Measurements from ENCODE around the gene CLDN34. TPM values are rescaled to one million over a fixed set of nuclear protein-coding genes. Genes with fewer than 3 reads are reported as not detected.
A peak's percentile ranks its signal among the peaks of the same experiment; 100 is the strongest.

Gene CLDN34
- total and polyA plus RNA-seq, 8 donors: 0.18 to 0.73 TPM; not detected in 6

GRCh38 chrX:9980401-9980800 lies 13.2 kb downstream of the CLDN34 start:
- Histone ChIP-seq H3K27me3 (no peaks in the 10 kb centered on the region), H3K4me1 (no peaks in the 10 kb centered on the region), H3K27ac (peak overlapping the region in 1 of 5 donors; percentile 72), H3K9me3 (peaks cover 0 to 5% (median 0%) of the 10 kb centered on the region in 4 donors), H3K36me3 (no peaks in the 10 kb centered on the region), H3K4me3 (no peak overlapping the region)
- WGBS, 5 donors: 79 to 83% (median 80%) methylated on average over 7 of the region's 7 CpGs
- TF ChIP-seq POLR2A (IDR thresholded peaks at IDR 0.05): no peak
- no peak for TF ChIP-seq EP300 (IDR thresholded peaks at IDR 0.05)
- no peak for TF ChIP-seq POLR2AphosphoS5 (IDR thresholded peaks at IDR 0.05)
- TF ChIP-seq CTCF (IDR thresholded peaks at IDR 0.05): no peak
- DNase-seq: no peak
- intact Hi-C loops (cut with DNase I; ENCODE audit: low total_unique reads): no loop called here

GRCh38 chrX:9980927-9981326 lies 13.8 kb downstream of the CLDN34 start:
- no peak overlapping the region for H3K4me3 ChIP-seq
- H3K36me3 ChIP-seq: no peaks in the 10 kb centered on the region
- H3K27ac ChIP-seq: peak overlapping the region in 2 of 5 donors; percentile 43 to 72
- no peaks in the 10 kb centered on the region for H3K4me1 ChIP-seq
- peaks cover 0 to under 1% (median 0%) of the 10 kb centered on the region in 4 donors for H3K9me3 ChIP-seq
- no peaks in the 10 kb centered on the region for H3K27me3 ChIP-seq
- no peak for DNase-seq
- TF ChIP-seq EP300 (IDR thresholded peaks at IDR 0.05): no peak
- no peak for TF ChIP-seq POLR2A (IDR thresholded peaks at IDR 0.05)
- TF ChIP-seq POLR2AphosphoS5 (IDR thresholded peaks at IDR 0.05): no peak
- TF ChIP-seq CTCF (IDR thresholded peaks at IDR 0.05): no peak
- WGBS, 5 donors: 71 to 88% (median 73%) methylated on average over 5 of the region's 5 CpGs
- intact Hi-C loops (cut with DNase I; ENCODE audit: low total_unique reads): no loop called here

- no peaks in the 10 kb centered on the region for H3K9me3 ChIP-seq
- no peaks in the 10 kb centered on the region for H3K4me1 ChIP-seq
- no peak for DNase-seq
- no peak for TF ChIP-seq POLR2AphosphoS5 (IDR thresholded peaks at IDR 0.05)
- TF ChIP-seq POLR2A (IDR thresholded peaks at IDR 0.05): no peak
- TF ChIP-seq EP300 (IDR thresholded peaks at IDR 0.05): no peak
- TF ChIP-seq CTCF (IDR thresholded peaks at IDR 0.05): no peak
- no peak overlapping the region for H3K4me3 ChIP-seq
- H3K27ac ChIP-seq: peak overlapping the region in 1 of 5 donors; percentile 2
- H3K27me3 ChIP-seq: no peaks in the 10 kb centered on the region
- intact Hi-C loops (cut with DNase I; ENCODE audit: low total_unique reads): no loop called here
- WGBS, 5 donors: 90 to 94% (median 93%) methylated on average over 8 to 18 of the region's 18 CpGs
- H3K36me3 ChIP-seq: no peaks in the 10 kb centered on the region
These were observed 16.3 kb downstream of the CLDN34 start for GRCh38 chrX:9983441-9983840.

- 91 to 98% (median 93%) methylated on average over 8 to 11 of the region's 11 CpGs for WGBS, 5 donors
- no peak for TF ChIP-seq EP300 (IDR thresholded peaks at IDR 0.05)
- no peak for TF ChIP-seq CTCF (IDR thresholded peaks at IDR 0.05)
- no peak for TF ChIP-seq POLR2A (IDR thresholded peaks at IDR 0.05)
- no peaks in the 10 kb centered on the region for H3K9me3 ChIP-seq
- intact Hi-C loops (cut with DNase I; ENCODE audit: low total_unique reads): no loop called here
- no peaks in the 10 kb centered on the region for H3K27me3 ChIP-seq
- H3K4me1 ChIP-seq: no peaks in the 10 kb centered on the region
- no peak overlapping the region for H3K27ac ChIP-seq
- H3K36me3 ChIP-seq: no peaks in the 10 kb centered on the region
- no peak overlapping the region for H3K4me3 ChIP-seq
- DNase-seq: no peak
These were observed 16.7 kb downstream of the CLDN34 start for GRCh38 chrX:9983846-9984245.

All from stomach (tissue), 9 donors.